RKO (cell line): Measurements from ENCODE around the gene FLNB.

Experiments used
- DNase-seq: peaks from one replicate; pipeline ENCODE4 v3.0.0-alpha.2; 2016; ENCODE audit warnings: low spot score

FLNB gene

DNA sequence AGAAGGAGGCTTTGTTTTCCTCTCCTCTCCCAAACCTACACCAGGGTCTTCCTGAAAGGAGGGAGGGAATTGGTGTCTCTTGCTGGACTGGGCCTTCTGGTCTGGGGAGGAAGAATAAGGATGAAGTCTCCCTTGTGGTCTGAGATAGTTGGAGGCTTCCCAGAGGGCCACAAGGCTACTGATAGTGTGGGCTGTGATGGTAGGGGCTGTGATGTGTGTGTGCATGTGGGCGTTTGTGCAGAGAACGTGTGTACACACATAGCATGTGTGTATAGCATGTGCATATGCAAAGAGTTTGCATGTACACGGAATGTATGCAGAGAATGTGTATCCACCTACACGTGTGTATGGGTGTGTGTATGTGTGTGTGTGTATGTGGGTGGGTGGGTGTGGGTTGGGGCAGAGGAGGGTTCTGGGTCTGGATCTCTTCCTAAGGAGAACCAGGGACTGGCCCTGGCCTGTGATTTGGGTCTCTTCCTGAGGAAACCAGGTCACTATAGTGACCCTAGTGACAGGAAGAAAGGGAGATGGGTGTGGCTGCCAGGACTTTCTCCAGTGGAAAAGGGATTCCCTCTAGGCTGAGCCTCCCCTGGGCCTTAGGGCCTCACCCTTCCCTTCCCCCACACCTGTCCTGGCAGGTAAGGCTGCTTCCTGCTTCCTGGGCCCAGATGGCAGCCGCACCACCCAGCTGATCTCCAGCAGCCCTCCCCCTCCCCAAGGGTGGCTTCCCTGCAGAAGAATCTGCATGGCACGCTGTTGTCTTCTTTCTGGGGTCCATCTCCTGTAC is 1.7 kb downstream of the FLNB start:
- peak; percentile 31 for DNase-seq

- DNase-seq, result no peak
Measured at GRCh38 chr3:58010562-58010961, 2.3 kb downstream of the FLNB start.

DNA sequence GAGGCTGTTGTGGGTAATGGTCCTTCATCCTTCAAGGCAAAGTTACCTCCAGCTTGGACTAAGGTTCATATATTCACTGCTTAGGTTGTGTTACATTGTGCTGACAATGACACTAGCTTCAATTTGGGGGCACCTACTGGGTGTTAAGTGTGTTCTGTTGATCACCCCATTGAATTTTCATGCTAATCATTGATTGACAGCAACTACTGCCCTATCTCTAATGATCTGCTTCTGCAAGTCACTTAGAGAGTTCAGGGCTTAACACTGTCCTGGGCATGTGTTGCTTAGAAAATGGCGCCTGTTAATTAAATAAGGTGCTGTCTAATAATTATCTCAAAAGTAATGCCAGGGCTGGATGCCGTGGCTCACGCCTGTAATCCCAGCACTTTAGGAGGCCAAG is 3.4 kb downstream of the FLNB start:
- DNase-seq, result no peak

DNA sequence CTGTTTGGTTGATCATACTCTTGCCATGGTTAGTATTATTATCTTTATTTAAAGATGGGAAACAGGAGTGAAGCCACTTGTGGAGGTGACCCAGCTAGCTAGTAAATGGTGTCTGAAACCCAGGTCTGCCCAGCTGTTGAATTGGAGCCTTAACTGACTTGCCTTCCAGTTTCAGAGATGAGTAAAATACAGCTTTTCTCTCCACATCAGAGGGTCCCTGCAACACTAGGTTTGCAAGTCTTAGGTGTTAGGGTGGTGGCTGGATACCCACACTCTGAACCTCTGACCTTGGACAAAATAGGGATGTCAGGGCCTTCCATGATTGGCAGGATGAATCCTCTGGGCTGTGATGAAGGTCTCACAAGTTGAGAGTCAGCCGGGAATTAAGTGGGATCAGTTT is 4.1 kb downstream of the FLNB start:
- no peak for DNase-seq

GRCh38 chr3:58013099-58013498 is 4.9 kb downstream of the FLNB start:
- DNase-seq, result no peak

DNA sequence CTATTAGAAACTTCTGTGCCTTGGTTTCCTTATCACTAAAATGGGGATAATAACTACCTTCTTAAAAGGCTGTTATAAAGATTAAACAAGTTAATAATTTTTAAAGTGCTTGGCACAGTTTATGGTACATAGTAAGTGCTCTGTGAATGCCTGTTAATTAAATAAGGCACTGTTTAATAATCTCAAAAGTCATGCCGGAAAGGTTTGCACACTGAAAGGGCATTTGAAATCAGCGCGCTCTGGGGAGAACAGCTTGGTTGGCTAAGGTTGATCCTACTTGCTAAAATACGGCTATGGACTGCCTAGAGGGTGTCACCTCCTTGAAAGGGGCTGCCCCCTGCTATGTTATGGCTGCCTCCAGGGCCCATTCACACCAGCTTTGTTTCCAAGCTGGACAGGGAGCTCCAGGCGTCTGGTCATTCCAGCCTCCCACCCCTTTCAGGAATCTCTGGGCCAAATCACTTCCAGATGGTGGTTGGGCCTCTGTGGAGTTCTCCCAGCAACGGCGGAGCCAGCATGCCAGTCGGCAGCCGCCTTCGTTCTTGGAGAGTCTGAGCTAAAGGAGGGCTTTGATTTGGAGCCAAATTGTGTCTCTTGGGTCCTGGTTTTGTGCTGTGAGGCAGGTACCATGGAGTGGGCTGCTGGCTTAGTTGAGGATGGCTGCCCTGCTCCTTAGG is 5.9 kb downstream of the FLNB start:
- no peak for DNase-seq

GRCh38 chr3:58015520-58015915 is 7.3 kb downstream of the FLNB start:
- no peak for DNase-seq

GRCh38 chr3:58016710-58017109 is 8.5 kb downstream of the FLNB start:
- DNase-seq, result no peak

DNA sequence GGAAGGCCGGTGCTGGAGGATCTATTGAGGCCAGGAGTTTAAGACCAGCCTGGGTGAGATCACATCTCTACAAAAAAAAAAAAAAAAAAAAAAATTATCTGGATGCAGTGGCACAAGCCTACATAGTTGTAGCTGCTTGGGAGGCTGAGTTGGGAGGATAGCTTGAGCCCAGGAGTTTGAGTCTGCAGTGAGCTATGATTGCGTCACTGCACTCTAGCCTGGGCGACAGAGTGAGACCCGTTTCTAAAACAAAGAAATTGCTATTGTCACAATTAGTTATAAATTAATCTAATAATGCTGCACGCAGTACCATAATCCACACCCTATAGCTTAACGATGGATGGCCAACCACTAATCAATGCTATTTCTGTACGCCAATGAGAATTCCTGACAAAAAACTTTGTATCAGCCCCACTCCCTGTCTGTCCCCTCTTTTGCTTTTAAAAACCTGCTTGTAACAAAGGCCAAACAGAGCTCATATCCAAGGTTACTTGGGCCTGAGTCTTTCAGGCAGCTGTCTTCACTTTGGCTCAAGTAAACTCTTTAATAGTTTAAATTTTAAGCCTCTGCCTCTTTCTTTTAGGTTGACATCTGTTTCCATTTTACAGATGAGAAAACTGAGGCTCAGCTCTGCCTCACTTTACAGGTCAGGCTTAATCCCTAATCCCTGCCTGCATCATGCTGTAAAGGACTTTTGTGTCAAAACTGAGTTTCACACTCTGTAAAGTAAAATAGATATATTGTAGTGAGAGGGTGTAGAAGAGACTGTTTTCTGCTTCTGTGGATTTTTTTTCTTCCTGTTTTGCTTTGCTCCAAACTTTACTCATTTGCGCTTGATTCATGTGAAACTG is 10.9 kb downstream of the FLNB start:
- no peak for DNase-seq

DNA sequence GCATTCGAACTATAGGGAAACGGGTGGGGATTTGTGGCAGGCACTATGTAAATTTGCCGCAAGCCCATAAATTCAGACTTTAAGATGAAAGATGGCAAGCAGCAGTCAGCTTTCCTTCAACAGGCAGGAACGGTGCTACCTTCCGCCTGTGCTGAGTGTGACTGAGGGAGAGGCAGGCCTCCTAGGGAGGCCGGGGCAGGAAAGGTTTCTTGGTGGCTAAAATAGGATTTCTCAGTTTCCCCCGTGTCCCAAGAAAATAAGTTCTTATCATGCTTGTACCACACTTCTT is 12.5 kb downstream of the FLNB start:
- DNase-seq, result no peak

DNA sequence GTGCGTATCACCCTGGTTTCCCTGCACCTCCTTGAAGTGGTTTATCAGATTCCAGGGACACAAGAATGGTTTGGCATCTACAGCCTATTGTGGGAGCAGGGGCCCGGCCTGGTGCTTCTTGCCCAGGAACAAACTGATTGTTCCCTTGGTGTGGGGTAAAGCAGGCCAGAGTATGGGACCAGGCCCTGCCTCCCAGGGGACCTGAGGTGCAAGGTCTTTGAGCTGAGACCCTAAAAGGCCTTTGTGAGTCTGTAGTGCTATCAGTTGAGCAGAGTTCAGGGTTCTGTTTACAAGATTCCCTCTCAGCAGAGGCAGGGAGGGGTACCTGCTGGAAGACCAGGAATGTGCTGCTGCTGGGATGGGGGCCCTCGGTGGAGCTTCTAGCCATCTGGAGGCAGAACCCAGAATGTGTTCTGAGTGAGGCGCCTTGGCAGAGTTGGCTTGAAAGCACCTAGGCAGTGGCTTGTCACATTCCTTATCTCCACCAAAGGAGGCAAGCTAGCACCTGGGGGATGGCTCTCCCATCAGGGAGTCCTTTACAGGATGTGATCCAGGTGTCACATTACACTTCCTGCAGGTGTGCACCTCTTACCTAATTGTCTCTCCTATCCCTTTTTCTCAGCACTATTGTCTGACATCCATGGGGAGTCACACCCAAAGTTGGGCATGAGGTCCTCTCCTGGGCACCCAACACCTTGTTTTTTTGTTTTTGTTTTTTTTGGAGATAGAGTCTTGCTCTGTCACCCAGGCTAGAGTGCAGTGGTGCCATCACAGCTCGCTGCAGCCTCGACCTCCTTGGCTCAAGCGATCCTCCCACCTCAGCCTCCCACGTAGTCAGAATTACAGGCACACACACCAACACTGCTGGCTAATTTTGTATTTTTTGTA is 13.1 kb downstream of the FLNB start:
- no peak for DNase-seq

DNA sequence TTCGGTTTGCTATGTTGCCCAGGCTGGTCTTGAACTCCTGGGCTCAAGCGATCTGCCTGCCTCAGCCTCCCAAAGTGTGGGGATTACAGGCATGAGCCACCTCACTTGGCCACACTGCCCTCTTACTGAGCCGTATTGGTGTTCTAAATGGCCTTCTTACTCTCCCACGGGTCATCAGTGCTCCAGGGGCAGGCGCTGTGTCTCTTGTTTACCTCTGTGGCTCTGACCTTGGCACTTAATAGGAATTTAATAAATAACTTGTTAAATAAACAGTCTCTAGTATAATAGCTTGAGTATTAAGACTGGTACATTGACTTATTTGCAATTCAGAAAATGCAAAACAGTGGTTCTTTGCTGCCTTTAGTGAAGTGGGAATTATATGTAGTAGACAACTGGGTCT is 13.7 kb downstream of the FLNB start:
- DNase-seq, result no peak

DNA sequence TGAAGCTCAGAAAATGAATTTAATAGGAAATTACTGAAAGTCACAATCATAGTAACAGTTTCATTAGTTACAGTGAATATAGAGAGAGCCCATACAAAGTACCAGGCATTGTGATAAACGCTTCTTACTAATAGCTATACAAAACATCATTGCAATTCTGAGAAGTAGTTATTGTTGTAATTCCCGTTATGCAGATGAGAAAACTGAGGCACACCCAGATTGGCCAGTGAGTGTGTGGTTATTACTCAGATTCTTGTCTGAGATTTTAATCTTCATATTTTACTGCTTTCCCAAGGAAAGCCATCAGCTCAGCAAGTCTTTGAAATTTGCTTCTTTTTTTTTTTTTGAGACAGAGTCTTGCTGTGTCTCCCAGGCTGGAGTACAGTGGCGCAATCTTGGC is 14.3 kb downstream of the FLNB start:
- DNase-seq, result no peak

- no peak for DNase-seq
Measured at GRCh38 chr3:58023531-58023930, 15.3 kb downstream of the FLNB start.

DNA sequence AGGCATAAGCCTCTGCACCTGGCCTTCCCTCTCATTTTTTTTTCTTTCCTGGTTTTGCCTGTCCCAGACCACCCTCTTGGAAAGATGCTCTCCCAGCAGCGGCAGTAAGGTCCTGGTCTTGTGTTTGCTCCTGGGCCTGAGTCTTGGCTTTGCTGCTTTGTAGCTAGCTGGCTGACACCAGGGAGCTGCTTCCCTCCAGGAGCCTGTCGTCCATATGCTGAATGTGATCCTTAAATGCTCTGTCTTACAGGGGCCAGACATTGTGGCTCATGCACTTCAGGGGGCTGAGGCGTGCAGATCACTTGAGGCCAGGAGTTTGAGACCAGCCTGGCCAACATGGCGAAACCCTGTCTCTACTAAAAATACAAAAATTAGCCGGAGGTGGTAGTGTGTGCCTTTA is 17.2 kb downstream of the FLNB start:
- DNase-seq, result no peak

- DNase-seq, result no peak
Measured at GRCh38 chr3:58025837-58026569, 17.8 kb downstream of the FLNB start.

DNA sequence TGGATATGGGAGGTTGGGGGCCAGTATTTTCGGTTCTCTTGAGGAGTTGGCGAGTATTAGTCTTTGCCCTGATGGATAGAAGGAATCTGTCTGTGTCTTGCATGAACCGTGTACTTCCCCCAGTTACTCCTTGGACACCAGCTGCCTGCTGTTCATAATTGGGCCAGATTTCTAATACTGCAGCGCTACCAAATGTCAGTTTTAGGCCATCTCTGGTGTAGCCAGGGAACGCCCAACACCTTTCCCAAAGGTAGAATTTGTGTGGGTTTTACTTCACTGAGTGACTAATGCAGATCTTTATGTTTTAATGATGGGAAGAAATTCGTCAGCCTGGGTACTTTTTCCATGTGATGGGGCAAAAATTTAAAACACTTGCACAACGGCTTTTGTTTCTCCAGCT is 18.4 kb downstream of the FLNB start:
- no peak for DNase-seq

GRCh38 chr3:58027704-58028317 is 19.6 kb downstream of the FLNB start:
- no peak for DNase-seq

DNA sequence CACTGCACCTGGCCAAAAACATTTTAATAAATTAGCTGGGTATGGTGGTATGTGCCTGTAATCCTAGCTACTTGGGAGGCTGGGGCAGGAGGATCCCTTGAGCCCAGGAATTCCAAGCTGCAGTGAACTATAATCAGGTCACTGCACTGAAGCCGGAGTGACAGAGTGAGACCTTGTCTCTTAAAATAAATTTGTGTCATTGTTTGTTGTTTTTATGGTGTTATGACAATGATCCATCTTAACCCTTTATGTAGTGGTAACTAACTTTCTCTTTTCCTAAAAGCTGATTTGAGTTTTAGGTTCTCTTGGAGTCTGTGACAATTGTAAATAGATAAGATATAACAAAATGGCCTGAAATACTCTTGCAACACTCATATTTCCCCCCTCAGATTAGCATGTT is 20.7 kb downstream of the FLNB start:
- DNase-seq, result no peak

DNA sequence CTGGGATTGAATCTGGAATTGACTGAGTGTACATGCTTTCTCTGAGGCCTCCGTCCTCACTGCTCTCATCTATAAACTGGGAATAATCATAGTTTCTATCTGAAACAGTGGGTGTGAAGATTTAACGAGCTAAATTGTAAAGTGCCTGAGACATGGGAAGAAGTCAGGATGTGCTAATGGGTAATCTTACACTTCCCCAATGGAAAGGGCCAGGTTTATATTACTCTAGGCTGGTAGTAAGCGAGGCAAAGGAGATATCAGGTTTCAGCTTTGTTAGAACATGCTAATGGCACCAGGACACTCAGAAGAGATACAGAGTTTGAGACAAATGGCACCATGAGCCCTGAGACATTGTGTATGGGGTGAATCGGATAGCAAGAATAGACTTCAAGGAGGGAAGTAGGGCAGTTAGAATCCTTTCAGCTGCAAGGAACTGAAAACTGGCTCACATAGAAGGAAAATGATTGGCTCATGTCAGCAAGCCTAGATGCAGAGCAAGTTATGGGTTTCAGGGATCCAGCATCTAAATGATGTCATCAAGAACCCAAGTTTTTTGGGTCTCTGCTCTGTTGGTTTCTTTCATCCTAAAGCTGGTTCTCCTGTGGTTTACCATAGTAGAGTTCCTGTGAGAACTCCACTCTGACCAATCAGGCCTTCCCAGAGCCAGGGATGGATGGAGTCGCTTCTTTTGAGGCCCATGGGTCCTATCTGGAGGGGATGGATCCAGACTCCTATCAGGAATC is 21.8 kb downstream of the FLNB start:
- no peak for DNase-seq
